Measurements from ENCODE around the gene ATP5PD.
A peak's percentile ranks its signal among the peaks of the same experiment; 100 is the strongest.

ATP5PD gene

DNA sequence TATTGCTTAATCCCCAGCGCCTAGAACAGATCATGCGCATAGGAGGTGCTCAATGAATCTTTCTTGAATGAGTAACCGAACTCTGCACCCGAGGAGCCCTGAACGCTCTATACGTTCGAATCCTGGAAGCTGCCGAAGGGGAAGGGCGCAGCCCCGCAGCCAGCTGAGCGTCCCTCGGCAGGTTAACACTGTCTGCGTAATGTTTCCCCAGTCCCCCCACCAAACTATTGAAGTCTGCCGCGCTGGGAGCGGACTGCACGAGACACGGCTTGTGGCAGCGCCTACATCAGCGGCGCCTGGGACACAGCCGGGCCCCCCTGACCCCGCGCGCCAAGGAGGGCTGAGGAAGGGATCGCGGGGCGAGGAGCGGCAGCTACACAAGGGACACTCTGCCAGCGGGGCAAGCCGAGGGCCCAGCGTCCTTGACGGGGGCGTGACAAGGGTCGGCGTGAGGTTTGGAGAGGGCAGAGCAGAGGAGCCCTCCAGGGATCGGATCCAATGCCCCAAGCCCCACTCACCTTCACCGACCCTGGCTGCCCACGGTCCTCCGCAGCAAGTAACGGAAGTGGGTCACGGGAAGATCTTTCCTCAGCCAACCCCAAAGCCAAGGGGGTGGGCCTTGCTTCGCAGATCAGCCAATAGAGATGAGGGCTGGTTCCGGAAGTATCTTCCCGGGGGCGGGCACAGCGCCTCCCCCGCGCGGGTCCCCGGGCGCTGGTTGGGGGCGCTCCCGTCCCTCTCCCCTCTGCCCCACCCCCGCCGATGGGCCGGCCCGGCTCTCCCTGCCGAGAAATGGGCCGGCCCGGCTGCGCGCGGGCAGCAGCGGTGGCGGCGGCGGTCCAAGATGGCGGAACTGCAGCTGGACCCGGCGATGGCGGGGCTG, at the start of gene ATP5PD, which contains the start of gene KCTD2:
Gene ATP5PD, minus strand, starts transcription at position 563 of the 883 bp plus-strand sequence. CDS start 4,319 bp downstream, outside the sequence.
Gene KCTD2, plus strand, starts transcription at position 819 of the 883 bp plus-strand sequence. Its CDS starts 26 bp downstream, at position 845.
- peak; percentile 88 for DNase-seq

DNA sequence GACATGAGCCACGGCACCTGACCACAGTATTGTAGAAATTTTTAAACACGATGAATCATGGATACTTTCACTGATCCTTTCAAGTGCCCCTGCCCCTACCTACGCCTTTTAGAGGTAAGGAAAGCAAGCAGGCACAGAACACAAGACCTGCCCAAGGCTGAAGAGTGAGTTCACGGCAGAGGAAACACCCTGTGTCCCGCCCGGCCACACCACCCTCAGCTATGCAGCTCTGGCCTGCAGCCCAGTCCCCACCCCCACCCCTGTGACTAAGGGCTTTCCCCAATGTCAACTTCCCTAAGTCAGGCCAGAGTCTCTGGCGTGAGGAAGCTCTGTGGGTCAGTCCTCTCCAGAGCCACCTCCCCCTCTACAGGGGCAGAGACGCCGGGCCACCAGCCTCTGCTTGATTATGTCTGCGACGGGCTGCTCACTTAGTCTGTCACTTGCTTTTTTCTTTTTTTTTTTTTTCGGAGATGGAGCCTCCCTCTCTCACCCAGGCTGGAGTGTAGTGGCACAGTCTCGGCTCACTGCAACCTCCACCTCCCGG, 49.4 kb upstream of the ATP5PD start:
- DNase-seq: no peak

DNA sequence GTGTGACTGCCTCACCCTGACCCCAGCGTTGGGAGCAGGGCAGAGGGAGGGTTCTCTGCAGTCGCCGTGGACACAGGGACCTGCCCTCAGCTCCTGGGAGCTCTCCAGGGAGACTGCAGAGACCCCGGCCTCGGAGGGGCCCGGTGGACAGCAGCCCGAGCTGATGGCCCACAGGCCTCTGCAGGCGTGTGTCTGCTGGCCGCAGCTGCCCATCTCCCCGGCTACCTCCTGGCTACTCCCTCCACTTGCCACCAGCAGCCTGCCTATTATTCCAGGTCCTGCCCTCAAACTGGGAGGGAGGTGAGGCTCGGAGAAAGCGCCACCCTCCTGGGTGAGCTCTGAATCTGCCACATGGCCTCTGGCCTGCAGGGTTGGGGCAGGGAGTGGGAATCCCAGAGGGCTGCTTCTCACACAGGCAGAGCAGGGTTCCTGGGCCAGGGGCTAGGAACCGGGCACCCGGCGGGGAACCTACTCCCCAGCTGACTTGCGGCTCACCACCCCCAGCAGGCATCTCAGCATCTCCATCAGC, 48.2 kb upstream of the ATP5PD start:
- no peak for DNase-seq

DNA sequence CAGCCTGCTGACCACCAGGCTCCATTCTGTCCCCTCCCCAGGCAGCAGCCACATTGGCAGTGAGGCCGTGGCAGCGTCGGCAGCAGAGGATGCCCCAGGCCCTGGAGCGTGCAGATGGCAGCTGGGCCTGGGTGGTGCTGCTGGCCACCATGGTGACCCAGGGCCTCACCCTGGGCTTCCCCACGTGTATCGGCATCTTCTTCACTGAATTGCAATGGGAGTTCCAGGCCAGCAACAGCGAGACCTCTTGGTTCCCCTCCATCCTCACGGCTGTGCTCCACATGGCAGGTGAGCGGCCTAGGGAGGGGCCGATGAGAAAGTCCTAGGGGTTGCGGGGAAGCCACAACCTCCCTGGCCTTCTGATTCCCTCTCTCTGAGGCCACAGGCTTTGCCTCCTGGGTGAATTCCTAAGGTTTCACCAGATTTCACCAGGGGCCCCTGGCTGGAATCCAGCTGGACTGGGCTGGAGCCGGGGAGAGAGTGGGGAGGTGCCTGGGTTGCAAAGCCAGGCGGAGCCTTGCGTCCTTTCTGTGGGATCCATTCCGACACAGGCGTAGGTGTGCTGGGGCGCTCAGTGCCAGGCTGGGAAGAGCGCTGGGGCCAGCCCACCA, 46.9 kb upstream of the ATP5PD start:
- DNase-seq: no peak

GRCh38 chr17:75091855-75092327, 45.1 kb upstream of the ATP5PD start:
- no peak for DNase-seq

DNA sequence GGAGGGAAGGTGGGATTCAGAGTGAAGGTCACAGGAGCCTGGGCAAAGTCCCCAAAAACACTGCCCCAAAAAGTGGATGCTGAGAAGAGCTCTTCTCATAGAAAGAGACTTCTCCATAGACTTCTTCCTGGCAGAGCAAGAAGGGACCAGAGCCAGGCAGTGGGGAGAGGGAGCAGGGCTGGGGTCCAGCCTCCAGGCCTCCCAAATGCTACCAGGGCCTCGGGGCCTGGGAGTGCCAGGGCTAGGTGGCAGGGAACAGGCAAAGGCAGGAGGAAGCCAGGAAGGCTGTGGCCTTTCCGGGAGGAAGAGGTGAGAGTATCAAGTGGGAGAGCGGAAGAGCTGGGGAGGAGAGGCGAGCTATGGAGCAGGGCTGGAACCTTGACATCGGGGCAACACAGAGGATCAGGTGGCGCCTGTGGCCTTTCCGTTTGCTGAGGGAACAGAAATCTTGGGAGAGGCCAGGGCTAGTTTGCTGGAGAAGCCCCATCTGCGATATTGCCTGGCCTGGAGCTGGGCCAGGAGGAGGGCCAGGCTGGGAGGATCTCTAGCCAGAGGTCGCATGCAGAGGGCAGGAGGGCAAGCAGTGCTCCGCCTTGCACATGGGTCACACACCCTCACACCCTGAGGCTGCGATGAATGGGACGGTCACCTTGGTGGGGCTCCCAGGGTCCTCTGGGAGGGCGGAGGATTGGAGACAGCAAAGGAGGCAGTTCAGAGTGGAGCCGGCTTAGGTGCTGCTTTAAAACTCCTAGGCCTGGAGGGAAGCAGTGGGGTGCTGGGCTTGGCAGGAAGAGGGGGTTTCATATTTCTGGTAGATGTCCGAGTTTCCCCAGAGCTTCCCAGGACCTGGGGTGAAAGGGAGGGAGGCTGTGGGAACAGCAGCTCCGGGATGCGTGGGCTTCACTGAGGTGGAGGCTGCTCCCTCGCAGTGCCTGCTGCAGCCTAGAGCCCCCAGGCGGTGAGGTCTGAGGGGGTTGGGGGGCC, 44.4 kb upstream of the ATP5PD start:
- DNase-seq: no peak

DNA sequence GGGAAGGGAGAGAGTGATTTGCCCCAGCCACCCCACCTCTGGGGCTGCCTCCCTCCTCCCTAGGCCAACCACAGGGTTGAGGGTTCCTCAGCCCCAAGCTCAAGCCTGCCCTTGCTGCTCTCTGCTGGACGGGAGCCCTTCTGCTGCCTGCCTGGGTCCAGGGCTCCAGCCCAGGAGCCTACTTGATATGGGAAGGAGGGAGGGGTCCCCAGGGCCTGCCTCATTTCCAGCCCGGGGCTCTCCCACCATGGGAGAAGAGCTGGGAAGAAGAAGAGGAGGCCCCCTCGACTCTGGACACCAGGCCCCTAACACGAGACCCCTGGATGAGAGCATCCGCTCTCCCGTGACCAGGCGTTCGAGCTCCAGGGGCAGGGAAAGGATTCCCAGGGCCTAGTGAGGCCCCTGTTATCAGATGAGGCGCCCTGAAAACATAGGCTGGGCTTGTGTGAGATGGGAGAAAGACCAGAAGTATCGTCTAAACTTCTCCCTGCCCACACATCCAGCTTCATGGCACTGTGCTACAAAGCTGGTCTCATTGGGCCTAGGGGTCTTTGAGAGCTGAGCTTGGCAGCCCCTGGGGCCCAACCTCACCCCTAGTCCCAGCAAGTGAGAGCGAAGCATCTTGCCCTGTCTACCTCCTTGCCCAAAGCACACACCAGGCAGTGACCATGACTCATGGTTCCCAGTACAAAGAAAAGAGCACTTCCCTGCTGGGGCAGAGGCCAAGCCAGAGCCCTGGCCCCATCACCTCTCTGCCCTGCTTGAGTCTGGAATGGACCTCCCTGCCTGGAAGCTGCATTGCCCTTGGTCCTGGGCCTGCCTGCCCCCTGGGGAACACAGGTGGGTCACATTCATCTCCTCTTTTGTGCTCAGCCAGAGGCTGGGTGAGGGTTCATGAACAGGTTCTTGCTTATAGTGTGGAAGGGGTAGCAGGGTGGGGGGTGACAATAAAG, 42.0 kb upstream of the ATP5PD start:
- no peak for DNase-seq

GRCh38 chr17:75087558-75088453, 41.0 kb upstream of the ATP5PD start, which contains the start of gene SLC16A5:
Gene SLC16A5 (plus strand): TSS chr17:75087954. CDS start chr17:75093637, 5,683 bp downstream.
- peak; percentile 19 for DNase-seq

GRCh38 chr17:75087182-75087557, 40.4 kb upstream of the ATP5PD start:
- no peak for DNase-seq

DNA sequence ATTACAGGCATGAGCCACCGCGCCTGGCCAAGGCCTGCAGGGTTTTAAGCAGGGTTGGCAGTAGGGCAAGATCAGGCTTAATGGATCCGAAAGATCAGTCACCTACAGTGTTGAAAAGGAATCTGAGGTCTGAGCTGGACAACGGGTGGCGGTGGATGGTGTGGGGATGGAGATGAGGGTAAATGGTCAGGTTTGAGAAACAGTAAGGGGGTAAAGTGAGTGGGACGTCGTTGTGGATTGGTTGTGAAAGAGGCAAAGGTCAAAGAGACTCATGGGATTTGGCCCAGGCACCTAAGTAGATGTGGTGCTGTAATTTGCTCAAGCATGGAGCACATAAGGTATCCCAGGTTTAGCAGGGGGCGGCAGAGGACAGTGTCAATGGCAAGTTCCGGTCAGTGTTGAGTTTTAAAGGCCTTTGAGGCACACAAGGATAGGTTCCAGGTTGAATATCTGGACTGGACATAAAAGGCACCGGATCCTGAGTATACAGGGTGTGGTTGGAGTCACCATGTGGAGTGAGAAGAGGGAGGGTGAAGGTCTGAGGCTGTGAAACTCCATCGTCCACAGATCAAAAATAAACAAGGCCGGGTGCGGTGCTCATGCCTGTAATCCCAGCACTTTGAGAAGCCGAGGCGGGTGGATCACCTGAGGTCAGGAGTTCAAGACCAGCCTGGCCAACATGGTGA, 39.9 kb upstream of the ATP5PD start:
- no peak for DNase-seq

DNA sequence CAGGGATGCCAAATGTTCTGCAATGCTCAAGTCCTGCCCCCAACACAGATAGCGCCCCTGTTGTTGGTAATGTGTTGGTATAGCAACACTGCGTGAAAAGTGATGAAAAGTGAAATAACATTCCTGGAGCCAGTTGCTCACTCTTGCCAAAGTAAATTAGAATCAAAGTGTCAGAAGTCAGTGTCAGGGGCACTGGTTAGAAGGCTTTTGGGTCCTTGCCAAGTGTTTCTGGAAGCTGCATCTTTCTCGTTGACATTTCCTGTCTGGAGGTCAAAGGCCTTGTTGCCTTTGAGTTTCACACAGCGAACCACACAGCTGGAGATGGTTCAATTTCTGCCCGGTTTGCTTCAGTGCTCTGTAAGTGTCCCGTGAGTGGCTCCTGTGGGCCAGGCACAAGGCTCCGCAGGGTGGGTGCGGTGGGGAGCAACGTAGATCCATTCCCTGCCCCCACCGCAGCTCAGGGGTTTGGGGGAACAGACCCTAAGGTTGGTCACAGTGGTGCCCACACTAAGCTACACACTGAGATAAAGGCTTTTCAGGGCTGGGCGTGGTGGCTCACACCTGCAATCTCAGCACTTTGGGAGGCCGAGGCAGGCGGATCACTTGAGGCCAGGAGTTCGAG, 37.4 kb upstream of the ATP5PD start:
- no peak for DNase-seq

- DNase-seq: no peak
These were observed 35.9 kb upstream of the ATP5PD start for GRCh38 chr17:75082683-75083082.

GRCh38 chr17:75081611-75082540, 35.1 kb upstream of the ATP5PD start:
- DNase-seq: no peak

DNA sequence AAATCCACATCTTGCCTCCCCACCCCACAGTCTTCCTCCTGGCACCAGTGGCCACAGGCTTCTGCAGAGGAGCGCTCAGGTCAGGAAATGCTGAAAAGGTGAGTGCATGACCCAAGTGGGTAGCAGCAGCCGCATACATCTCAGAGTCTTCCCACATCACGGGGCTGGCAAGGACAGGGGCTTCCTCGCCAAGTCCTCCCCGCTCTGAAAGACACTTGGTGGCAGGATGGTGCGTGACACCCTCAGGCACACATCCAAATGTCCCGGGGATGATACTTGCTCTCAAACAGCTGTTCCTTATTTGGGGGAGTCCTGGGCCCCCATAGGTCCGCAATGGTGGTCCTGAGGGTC, 32.2 kb upstream of the ATP5PD start:
- DNase-seq: no peak

DNA sequence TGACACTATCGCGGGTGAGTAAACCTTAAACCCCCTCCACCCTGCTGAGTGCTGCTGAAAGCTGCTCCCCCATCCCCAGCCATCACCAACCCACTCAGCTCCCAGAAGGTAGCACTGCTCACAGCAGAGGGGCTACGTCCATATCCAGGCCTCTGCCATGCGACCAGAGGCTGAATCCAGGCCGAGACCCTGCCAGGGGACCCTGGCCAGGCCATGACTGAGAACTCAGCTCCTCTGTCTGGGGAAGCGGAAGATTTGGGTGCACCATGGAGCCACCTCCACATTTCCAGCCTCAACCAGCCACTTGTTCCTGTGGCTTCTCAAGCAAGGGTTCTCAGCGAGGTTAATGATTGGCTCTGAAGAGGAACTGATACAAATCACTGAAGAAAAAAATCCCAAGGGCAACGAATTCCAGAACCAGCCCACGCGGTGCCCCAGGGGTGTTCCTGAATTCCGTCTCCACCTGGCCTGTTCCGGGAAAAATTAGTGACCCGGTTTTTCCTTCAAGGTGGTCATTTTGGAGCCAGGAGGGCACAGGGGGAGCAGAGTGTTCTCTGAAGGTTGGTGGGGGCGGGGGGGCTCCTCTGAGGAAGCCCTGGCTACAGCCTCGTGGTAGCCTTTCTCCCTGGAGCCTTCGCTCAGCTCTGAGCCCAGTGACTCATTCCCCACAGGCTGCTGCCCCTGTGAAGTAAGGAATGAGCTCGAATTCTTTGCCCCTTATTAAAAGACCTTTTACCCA, 31.7 kb upstream of the ATP5PD start:
- no peak for DNase-seq

GRCh38 chr17:75077496-75078283, 30.9 kb upstream of the ATP5PD start:
- peak; percentile 5 for DNase-seq

Measured in DMS153 (cell line).